Dermis blood vessel endothelial cell (primary cell): ENCODE data around the gene GSG1L2. TPM values are rescaled to one million over a fixed set of nuclear protein-coding genes. Genes with fewer than 3 reads are reported as not detected.

ENCODE experiments used
- DNase-seq: peaks from one replicate; pipeline ENCODE4 v3.0.0; 2010
- total RNA-seq: library from RNA; depleted of rRNA; stranded (reverse); fragments of >200 nt; gene quantifications from 2 replicates; pipeline ENCODE4 v1.2.3, GENCODE V29; 2014

The GSG1L2 gene
- total RNA-seq, 1 donor from 2014 or later: not detected

GRCh38 chr17:9824797-9825338, 3.0 kb upstream of the GSG1L2 start:
- DNase-seq: no peak

DNA sequence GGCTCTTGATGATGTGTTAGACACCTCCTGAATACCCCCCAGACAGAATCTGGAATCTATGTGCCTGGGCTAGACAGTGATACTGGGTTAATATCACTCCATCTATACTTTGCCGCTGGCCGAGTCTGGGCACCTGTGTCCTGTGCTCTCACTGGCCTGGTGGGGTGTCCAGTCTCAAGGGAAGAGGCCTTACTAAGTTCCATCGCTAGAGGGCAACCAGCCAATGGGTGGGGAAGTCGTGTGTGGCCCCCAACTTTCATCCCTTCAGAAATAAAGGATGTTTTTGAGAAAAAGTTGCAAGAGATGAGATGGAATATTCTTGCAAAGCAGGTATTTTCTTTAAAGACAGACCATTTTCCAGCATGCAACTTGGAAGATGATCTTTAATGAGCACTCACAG, 2.2 kb upstream of the GSG1L2 start:
- no peak for DNase-seq

- no peak for DNase-seq
Measured at GRCh38 chr17:9820448-9820847, 1.4 kb downstream of the GSG1L2 start.

- DNase-seq: no peak
Measured at GRCh38 chr17:9818760-9819159, 3.1 kb downstream of the GSG1L2 start.

GRCh38 chr17:9817086-9817485, 4.8 kb downstream of the GSG1L2 start:
- no peak for DNase-seq

GRCh38 chr17:9816472-9816871, 5.4 kb downstream of the GSG1L2 start:
- no peak for DNase-seq

GRCh38 chr17:9814337-9814945, 7.4 kb downstream of the GSG1L2 start:
- DNase-seq: no peak

DNA sequence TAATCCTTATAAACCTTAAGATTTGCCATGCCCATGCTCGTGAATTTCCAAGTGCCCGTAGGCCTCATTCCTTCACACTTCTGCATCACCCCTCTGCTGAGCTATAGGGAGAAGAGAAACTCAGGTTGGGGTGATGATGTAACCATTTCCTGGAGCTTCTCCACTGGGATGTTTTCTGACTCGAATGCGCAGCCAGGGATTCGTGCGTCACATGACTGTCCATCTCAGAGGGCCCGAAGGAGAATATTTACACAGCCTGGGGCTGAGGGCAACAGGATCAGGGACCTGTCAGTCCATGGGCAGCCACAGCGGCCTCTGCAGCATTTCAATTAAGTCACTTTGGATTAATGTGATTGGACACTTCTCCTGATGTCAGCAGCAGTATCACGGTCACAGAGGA, 8.7 kb downstream of the GSG1L2 start:
- DNase-seq: no peak

DNA sequence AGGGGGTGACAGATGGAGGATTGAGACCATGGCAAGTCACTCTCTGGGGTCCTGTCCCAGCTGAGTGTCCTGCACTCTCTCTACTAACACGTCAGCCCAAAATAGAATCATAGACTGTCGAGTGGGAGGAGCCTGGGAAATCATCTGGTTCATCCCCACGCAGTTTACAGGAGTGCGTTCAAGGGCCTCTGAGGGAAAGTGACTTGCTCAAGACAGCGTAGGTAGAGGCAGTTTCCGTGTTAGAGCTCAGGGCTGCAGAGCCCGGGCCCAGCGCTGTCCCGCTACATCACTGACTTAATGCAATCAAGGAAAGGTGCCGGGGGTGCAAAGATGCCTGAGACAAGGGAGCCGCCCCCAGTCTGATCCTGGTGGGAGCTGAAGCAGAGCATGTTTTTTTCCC, 10.3 kb downstream of the GSG1L2 start:
- no peak for DNase-seq

DNA sequence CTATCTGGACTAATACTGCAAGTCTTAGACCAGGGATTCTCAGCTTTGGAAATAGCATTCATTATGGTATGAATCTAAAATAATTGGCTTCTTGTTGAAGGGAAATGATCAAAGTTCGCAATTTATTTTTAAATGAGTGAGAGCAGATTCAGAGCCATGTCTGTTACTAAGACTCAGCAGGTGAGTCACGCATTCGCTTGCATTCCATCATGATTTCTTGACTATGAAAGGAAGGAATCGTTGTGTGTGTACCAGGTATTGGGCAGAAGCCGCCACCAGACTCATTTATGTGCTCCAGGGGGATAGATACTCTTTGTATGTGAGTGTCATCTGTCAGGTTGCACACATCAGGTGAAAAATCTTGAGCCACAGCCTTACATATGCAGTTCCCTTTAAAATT, 10.8 kb downstream of the GSG1L2 start:
- no peak for DNase-seq

DNA sequence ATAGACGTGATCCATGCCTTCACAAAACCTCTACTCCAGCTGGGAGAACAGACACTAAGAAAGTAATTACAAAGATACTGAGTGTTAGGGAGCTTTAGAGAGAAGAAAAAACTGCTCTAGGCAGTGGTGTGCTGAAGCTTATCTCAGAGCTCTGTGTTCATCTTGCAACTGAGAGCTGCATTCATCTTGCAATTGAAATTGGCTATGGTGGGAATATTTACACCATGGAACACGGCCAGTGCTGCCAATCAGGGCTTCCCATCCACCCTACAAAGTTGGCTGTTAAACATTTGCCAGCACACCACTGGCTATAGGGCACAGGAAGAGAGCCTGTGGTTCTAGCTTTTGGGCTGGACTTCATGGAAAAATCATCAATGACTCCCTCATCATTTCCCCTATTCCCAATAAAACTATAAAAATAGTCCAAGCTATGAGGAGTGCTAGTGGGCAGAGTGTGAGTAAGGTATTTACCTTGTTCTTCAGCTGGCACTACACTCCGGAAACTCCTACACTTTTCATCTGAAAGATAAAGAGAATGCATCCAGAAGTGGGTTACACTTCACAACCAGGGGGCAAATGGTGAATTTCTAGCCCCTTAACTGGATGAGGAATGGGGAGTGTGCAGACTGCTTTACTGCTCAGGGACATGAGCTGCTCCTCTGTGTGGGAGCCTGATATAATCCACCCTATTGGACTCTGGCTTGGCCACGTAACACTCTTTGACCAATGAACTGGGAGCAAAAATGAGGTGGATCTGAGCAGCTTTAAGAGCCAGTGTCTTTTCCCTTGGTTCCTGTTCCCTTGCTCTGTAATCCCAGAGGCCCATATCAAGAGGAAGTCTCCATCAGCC, 11.6 kb downstream of the GSG1L2 start:
- DNase-seq: no peak

GRCh38 chr17:9809409-9809808, 12.5 kb downstream of the GSG1L2 start:
- DNase-seq: no peak

GRCh38 chr17:9806699-9807098, 15.2 kb downstream of the GSG1L2 start:
- no peak for DNase-seq

- no peak for DNase-seq
Measured at GRCh38 chr17:9805769-9806168, 16.1 kb downstream of the GSG1L2 start.

- DNase-seq: no peak
Measured at GRCh38 chr17:9802697-9803096, 19.2 kb downstream of the GSG1L2 start.

GRCh38 chr17:9802294-9802693, 19.6 kb downstream of the GSG1L2 start:
- DNase-seq: no peak

DNA sequence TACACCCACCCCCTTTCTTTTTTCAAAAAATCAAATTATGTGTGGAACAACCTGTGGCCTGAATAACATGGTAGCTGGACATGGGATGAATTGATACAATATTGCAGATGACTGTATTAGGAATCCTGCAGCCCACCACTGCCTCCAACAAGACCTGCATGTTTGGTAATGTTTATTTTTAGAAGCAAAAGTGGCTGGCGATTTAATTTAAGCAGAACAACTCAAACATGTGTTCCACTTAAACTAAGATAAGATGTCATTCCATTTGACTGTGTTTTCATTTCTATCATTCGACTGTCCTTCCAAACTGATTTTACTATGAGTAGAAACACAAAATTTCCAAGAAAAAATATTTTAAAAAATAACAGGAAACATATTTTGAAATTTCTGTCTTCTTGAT, 20.4 kb downstream of the GSG1L2 start:
- no peak for DNase-seq

GRCh38 chr17:9798724-9799123, 23.2 kb downstream of the GSG1L2 start:
- DNase-seq: no peak

- DNase-seq: no peak
Measured at GRCh38 chr17:9798008-9798407, 23.9 kb downstream of the GSG1L2 start.

DNA sequence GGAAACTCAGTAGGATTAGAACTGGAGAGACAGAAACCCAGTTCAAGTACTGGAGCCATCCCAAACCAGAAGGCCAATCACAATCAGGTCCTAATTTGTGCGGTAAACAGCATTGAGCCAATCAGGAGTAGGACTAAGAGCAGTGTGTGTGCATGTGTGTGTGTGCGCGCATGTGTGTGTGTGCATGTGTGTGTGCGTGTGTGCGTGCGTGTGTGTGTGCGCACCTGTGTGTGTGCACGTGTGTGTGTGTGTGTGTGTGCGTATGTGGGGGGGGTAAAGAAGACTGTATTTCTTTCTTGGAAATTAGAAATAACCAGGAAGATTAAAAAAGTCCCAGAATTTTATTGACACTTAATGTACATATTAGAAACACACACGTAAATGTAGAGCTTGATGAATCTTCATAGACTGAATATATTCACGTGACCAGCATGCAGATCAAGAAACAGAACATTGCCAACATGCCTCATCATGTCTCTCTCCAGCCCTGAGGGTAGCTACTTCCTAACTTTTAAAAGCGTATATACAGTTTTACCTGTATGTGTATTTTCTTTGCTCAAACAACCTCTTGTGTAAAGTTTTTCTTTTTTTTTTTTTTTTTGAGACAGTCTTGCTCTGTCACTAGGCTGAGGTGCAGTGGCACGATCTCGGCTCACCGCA, 29.6 kb downstream of the GSG1L2 start:
- no peak for DNase-seq

DNA sequence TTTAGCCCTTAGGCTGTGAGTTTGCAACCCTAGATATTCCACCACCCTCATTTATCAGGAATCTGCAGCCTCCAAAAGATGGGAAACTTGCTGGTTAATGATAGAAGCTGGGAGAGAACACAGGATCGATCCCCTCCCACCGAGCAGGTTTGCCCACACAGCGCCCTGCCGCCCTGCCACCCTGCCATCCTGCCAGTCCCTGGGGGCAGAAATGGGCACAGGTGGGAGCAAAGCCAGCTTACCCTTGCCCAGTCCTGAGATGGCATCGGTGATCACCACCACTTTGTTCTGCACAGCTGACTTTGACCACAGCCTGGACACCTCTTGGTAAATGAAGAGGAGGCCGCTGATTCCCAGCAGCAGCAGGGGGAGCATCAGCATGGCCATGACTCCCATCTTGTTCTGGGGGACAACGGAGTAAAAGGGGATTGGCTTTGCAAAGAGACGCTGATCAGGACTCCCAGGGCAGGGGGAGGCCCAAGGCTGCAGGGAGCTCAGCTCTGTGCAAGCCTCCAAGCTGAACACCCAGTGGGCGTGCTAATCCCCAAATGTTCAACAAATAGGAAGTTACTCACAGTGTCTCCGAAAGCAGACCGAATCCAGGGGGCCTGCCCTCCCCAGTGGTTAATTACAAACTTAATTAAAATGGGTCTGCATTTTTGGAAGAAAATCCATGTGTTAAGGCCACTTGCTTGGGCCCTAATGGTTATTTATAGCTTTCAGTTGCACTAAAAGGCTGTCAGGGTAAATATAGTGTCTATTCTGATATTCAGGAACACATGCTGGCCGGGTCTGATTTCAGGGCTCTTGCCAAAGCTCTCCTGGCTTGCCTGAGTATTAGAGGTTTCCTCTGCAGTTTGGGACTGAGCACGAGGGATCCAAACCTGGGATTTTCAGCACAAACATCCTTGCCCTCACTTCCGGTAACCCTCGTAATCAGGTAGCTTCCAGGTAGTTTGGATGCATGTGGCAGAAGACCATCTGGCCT, 30.7 kb downstream of the GSG1L2 start, which contains the start of gene DHRS7C:
TSS of gene DHRS7C (minus strand) at position 704 of the 988 bp plus-strand sequence. CDS start at position 396, 308 bp downstream.
- no peak for DNase-seq

DNA sequence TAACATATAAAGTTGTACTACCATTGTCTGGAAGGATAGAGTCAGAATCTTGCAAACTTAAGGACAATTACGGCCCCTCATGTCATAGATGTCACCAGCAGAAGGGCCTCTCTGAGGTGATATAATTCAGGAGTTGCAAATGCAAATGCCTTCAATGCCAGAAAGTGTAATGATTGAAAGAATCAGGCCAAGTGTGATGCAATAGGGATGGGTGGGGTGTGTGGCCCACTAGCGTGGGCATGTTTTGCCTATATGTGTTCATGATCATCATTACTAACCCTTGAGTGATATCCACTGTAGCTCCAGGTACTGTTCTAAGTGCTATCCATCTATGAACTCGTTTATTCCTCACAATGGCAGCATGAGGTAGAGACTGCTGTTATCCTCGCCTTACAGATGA, 31.6 kb downstream of the GSG1L2 start:
- no peak for DNase-seq
